ENCODE data around the gene SLC8A3. TPM values are rescaled to one million over a fixed set of nuclear protein-coding genes. Genes with fewer than 3 reads are reported as not detected.

SLC8A3 gene
- total RNA-seq, 6 experiments from 2014 or later = not detected

- no peak for DNase-seq
- Mint-ChIP-seq H3K4me3 (no peak overlapping the region), H3K27me3 (ENCODE audit: insufficient read depth) (no peaks in the 10 kb centered on the region), H3K9me3 (peaks cover 49% of the 10 kb centered on the region), H3K36me3 (ENCODE audit: low read depth) (no peaks in the 10 kb centered on the region), H3K27ac (no peak overlapping the region), H3K4me1 (ENCODE audit: low read depth) (no peaks in the 10 kb centered on the region)
- no peak for TF ChIP-seq CTCF (IDR thresholded peaks at IDR 0.05)
Measured at GRCh38 chr14:70121521-70121920, 67.2 kb downstream of the SLC8A3 start.

- H3K27me3 Mint-ChIP-seq (ENCODE audit: insufficient read depth) = no peaks in the 10 kb centered on the region
- no peak for DNase-seq
- peaks cover 40% of the 10 kb centered on the region for H3K9me3 Mint-ChIP-seq
- no peak for TF ChIP-seq CTCF (IDR thresholded peaks at IDR 0.05)
- H3K27ac Mint-ChIP-seq = no peak overlapping the region
- no peaks in the 10 kb centered on the region for H3K36me3 Mint-ChIP-seq (ENCODE audit: low read depth)
- H3K4me3 Mint-ChIP-seq = no peak overlapping the region
- no peaks in the 10 kb centered on the region for H3K4me1 Mint-ChIP-seq (ENCODE audit: low read depth)
Measured at GRCh38 chr14:70118064-70118463, 70.7 kb downstream of the SLC8A3 start.

GRCh38 chr14:70116278-70116677 is 72.5 kb downstream of the SLC8A3 start:
- no peaks in the 10 kb centered on the region for H3K36me3 Mint-ChIP-seq (ENCODE audit: low read depth)
- no peak for DNase-seq
- no peak overlapping the region for H3K27ac Mint-ChIP-seq
- no peak overlapping the region for H3K4me3 Mint-ChIP-seq
- peaks cover 34% of the 10 kb centered on the region for H3K9me3 Mint-ChIP-seq
- no peaks in the 10 kb centered on the region for H3K4me1 Mint-ChIP-seq (ENCODE audit: low read depth)
- TF ChIP-seq CTCF (IDR thresholded peaks at IDR 0.05) = no peak
- no peaks in the 10 kb centered on the region; the same call in 1 of the 2 replicates for H3K27me3 Mint-ChIP-seq (ENCODE audit: insufficient read depth)

GRCh38 chr14:70114621-70115156 is 74.1 kb downstream of the SLC8A3 start:
- Mint-ChIP-seq H3K36me3 (ENCODE audit: low read depth) (no peaks in the 10 kb centered on the region), H3K4me1 (ENCODE audit: low read depth) (no peaks in the 10 kb centered on the region), H3K9me3 (peaks cover 34% of the 10 kb centered on the region), H3K27me3 (ENCODE audit: insufficient read depth) (no peaks in the 10 kb centered on the region; the same call in 1 of the 2 replicates), H3K4me3 (no peak overlapping the region), H3K27ac (no peak overlapping the region)
- TF ChIP-seq CTCF (IDR thresholded peaks at IDR 0.05) = no peak
- DNase-seq = no peak

- Mint-ChIP-seq H3K9me3 (peaks cover 26% of the 10 kb centered on the region), H3K27me3 (ENCODE audit: insufficient read depth) (no peaks in the 10 kb centered on the region; the same call in 1 of the 2 replicates), H3K36me3 (ENCODE audit: low read depth) (no peaks in the 10 kb centered on the region), H3K4me3 (no peak overlapping the region), H3K4me1 (ENCODE audit: low read depth) (no peaks in the 10 kb centered on the region), H3K27ac (no peak overlapping the region)
- no peak for DNase-seq
- no peak for TF ChIP-seq CTCF (IDR thresholded peaks at IDR 0.05)
Measured at GRCh38 chr14:70113211-70113610, 75.5 kb downstream of the SLC8A3 start.

GRCh38 chr14:70108419-70108818 is 80.3 kb downstream of the SLC8A3 start:
- no peak for DNase-seq
- no peaks in the 10 kb centered on the region; the same call in 1 of the 2 replicates for H3K27me3 Mint-ChIP-seq (ENCODE audit: insufficient read depth)
- H3K4me1 Mint-ChIP-seq (ENCODE audit: low read depth) = no peaks in the 10 kb centered on the region
- peaks cover 10% of the 10 kb centered on the region for H3K9me3 Mint-ChIP-seq
- no peak overlapping the region for H3K27ac Mint-ChIP-seq
- no peaks in the 10 kb centered on the region for H3K36me3 Mint-ChIP-seq (ENCODE audit: low read depth)
- no peak overlapping the region for H3K4me3 Mint-ChIP-seq
- TF ChIP-seq CTCF (IDR thresholded peaks at IDR 0.05) = no peak
